HK-2 (cell line): Measurements from ENCODE around the gene AP2B1.

Experiments
- DNase-seq: peaks from one replicate; pipeline ENCODE4 v3.0.0-alpha.2; 2018; ENCODE audit not compliant: unreplicated experiment

AP2B1 gene

DNA sequence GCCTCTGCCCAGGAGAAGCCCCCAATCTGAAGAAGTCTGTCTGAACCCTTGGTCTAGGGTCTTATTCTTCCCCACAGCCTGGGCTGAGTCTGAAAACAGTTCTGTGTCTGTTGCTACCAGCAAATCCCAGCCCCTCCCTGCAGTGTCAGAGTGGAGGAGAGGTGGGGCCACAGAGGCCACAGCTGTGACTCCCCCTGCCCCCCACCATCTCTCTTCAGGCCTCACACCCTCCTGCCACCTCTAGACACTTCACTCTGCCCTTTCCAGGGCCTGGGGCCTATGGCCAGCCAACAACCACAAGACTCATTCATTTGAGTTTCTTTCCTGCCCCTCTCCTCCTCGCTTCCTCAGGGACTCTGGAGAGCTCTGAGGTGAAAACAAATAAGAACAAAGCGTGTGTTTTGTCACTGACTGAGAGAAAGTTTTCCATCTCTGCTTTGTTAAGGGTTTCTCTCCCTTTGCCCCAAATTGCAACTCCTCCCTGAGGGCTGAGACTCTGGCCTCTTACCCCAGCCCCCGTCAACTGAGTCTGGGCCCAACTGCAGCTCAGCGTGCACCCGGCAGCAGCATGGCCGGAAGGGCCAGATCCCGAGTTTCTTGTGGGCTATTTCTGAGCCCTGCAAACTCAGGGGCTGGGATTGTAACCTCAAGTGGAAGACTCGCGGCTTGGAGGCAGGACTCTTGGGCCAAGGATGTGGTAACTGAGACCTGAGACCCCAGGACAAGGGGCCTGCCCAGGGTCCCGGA is 186.7 kb downstream of the AP2B1 start:
- no peak for DNase-seq

DNA sequence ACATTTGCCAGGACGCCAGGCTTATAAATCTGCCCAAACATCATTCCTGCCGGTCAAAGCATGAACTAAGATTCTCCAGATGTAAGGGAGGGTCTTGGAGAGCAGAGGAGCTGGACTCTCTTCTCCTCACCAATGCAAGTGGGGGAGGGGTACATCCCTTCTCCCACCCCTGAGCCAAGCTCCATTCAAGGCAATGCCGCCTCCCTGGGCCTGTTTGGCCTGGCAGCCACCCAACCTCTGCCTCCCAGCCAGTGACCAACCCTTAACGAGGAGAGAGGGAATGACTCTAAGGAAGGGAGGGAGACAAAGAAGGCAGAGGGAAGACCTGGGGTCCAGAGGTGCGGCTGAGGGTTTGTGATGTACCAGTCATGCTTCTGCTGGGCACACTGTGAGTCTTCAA is 187.4 kb downstream of the AP2B1 start:
- no peak for DNase-seq

GRCh38 chr17:35775039-35775438 is 187.9 kb downstream of the AP2B1 start:
- no peak for DNase-seq

GRCh38 chr17:35775583-35775982 is 188.5 kb downstream of the AP2B1 start:
- no peak for DNase-seq
